ENCODE data around the gene PAX8. TPM values are rescaled to one million over a fixed set of nuclear protein-coding genes. Genes with fewer than 3 reads are reported as not detected.
"Not testable (repeated sequence)": the region's sequence is repeated elsewhere in the genome, so short reads cannot be mapped to it uniquely, and the experiment has no call there.

Gene PAX8
- polyA plus RNA-seq, 1 of the 3 experiments (the other 2 are of a cell fraction), result 0.23 TPM

DNA sequence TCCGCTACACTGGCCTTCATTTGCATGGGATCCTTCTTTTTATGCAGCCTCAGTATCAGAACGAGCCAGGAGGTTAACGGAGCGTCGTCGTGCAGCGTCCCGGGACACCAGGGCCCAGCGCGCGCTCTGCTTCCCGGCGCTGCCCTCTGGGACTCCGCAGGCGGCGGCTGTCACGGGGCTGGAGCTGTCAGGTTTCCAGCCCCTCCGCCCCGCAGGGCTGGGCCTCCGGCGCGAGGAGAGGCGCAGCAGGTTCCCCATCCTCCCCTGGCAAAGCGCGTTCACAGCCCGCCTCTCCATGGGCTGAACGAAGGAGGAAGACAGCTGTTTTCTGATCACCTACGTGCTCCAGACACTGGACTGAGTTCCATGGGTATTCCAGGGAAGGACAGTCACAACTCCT is 12.5 kb upstream of the PAX8 start:
- ChIA-PET POLR2A (no interaction called here), CTCF (interaction anchor here (0.8 kb wide), 1 partner anchor 358 kb away, joined by 4 read pairs; no protein-coding TSS in a partner anchor)
- TF ChIP-seq YY1 (IDR thresholded peaks at IDR 0.05; ENCODE audit: low read depth), result no peak
- TF ChIP-seq MXI1 (IDR thresholded peaks at IDR 0.05; ENCODE audit: low read depth, low read length), result no peak
- TF ChIP-seq, protein P1, sequence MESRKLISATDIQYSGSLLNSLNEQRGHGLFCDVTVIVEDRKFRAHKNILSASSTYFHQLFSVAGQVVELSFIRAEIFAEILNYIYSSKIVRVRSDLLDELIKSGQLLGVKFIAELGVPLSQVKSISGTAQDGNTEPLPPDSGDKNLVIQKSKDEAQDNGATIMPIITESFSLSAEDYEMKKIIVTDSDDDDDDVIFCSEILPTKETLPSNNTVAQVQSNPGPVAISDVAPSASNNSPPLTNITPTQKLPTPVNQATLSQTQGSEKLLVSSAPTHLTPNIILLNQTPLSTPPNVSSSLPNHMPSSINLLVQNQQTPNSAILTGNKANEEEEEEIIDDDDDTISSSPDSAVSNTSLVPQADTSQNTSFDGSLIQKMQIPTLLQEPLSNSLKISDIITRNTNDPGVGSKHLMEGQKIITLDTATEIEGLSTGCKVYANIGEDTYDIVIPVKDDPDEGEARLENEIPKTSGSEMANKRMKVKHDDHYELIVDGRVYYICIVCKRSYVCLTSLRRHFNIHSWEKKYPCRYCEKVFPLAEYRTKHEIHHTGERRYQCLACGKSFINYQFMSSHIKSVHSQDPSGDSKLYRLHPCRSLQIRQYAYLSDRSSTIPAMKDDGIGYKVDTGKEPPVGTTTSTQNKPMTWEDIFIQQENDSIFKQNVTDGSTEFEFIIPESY (IDR thresholded peaks at IDR 0.05; ENCODE audit: borderline replicate concordance, low read depth), result no peak
- no peak for TF ChIP-seq NFIC (IDR thresholded peaks at IDR 0.05; ENCODE audit: borderline replicate concordance)
- H4K20me1 ChIP-seq (ENCODE audit: insufficient read depth), result no peaks in the 10 kb centered on the region
- no peaks in the 10 kb centered on the region for H3K4me1 ChIP-seq (ENCODE audit: control insufficient read depth in 1 of 2, insufficient read depth in 2 of 2, low read depth in 1 of 2, low read length in 1 of 2)
- peaks cover 47% of the 10 kb centered on the region; the same call in 1 of the 2 replicates for H3K27me3 ChIP-seq (ENCODE audit: insufficient read depth)
- H3K9me2 ChIP-seq, result no peaks in the 10 kb centered on the region
- H3F3A ChIP-seq (replicated peaks; ENCODE audit: insufficient read depth), result no peaks in the 10 kb centered on the region
- H3K79me2 ChIP-seq (ENCODE audit: insufficient read depth), result no peaks in the 10 kb centered on the region
- no peak overlapping the region for H2AFZ ChIP-seq (ENCODE audit: low read depth)
- H3K9ac ChIP-seq, result no peak overlapping the region
- H3K27ac ChIP-seq (ENCODE audit: low read depth in 2 of 2, low read length in 1 of 2), result no peak overlapping the region
- H3K4me3 ChIP-seq (ENCODE audit: low read depth in 2 of 2, low read length in 1 of 2), result no peak overlapping the region
- no peaks in the 10 kb centered on the region for H3K36me3 ChIP-seq (replicated peaks in 1 of 2; ENCODE audit: control insufficient read depth in 1 of 2, insufficient read depth in 2 of 2, low read length in 1 of 2)
- no peaks in the 10 kb centered on the region for H3K9me3 ChIP-seq
- 40% methylated on average over 3 of the region's 28 CpGs for WGBS (ENCODE audit: low lambda C conversion rate)
- DNase-seq, result no peak
- H3K4me2 ChIP-seq, result no peak overlapping the region

DNA sequence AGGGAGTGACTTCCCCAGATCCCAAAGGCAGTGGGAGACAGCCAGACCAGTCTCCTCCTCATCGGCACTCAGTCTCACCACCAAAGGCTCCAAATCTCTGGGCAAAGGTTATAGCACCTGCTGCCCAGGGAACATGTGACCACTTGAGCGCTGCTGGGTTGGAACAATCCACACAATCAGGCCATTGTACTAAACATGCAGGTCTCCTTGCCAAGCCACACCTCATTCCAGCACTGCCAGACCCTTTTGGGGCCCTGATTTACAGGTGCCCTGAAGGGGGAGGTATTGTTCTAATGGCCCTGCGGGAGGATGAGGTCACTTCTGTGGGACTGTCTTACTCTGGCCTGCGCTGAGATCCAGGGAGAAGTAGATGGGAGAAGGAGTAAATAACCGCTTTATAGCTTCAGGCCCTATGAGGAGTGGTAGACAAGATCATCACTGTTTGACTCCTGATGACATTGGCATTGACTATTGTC is 10.0 kb upstream of the PAX8 start:
- CTCF ChIA-PET; H3K4me2 ChIP-seq; DNase-seq; H4K20me1 ChIP-seq (ENCODE audit: insufficient read depth); H3K36me3 ChIP-seq (replicated peaks in 1 of 2; ENCODE audit: control insufficient read depth in 1 of 2, insufficient read depth in 2 of 2, low read length in 1 of 2); POLR2A ChIA-PET; H3K9me3 ChIP-seq; H3K9ac ChIP-seq; H2AFZ ChIP-seq (ENCODE audit: low read depth); H3F3A ChIP-seq (replicated peaks; ENCODE audit: insufficient read depth); H3K9me2 ChIP-seq; H3K79me2 ChIP-seq (ENCODE audit: insufficient read depth); H3K4me3 ChIP-seq (ENCODE audit: low read depth in 2 of 2, low read length in 1 of 2); H3K27ac ChIP-seq (ENCODE audit: low read depth in 2 of 2, low read length in 1 of 2): not testable (repeated sequence)
- H3K4me1 ChIP-seq (ENCODE audit: control insufficient read depth in 1 of 2, insufficient read depth in 2 of 2, low read depth in 1 of 2, low read length in 1 of 2), result peaks cover 0 to 16% of the 10 kb centered on the region in 2 experiments; a peak in 2 of 4 replicates
- 36% methylated on average over 4 of the region's 5 CpGs for WGBS (ENCODE audit: low lambda C conversion rate)
- peaks cover 38% of the 10 kb centered on the region; the same call in 1 of the 2 replicates for H3K27me3 ChIP-seq (ENCODE audit: insufficient read depth)

DNA sequence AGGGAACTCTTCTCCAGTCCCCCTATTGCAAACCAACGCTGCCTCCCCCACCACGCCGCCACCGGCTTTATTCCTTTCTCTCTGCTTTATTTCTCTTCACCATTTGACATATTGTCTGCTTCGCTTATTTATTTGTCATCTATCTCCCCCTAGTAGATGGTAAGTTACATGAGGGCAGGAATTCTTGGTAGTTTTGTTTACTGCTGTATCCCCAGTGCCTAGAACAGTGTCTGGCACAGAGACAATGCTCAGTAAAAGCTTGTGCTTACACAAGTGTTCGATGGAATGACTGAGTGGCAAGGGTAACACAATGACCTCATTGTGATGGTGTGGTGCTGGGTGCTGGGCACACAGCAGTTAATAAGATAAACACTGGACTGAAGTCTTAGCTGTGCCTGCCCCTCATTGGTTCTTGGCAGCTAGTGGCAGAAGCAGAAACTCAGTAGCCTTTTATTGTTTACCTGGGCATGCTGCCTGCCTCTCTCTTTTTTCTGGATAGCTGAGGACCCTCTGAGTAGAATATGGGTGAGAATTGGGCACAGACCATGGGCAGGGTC is 9.5 kb upstream of the PAX8 start:
- H3K36me3 ChIP-seq (replicated peaks in 1 of 2; ENCODE audit: control insufficient read depth in 1 of 2, insufficient read depth in 2 of 2, low read length in 1 of 2); H3K9ac ChIP-seq; H4K20me1 ChIP-seq (ENCODE audit: insufficient read depth); H3K9me2 ChIP-seq; POLR2A ChIA-PET; H3K27ac ChIP-seq (ENCODE audit: low read depth in 2 of 2, low read length in 1 of 2); H3K4me2 ChIP-seq; H3F3A ChIP-seq (replicated peaks; ENCODE audit: insufficient read depth); H3K4me3 ChIP-seq (ENCODE audit: low read depth in 2 of 2, low read length in 1 of 2); H3K79me2 ChIP-seq (ENCODE audit: insufficient read depth); DNase-seq; CTCF ChIA-PET; H2AFZ ChIP-seq (ENCODE audit: low read depth); H3K9me3 ChIP-seq: not testable (repeated sequence)
- Histone ChIP-seq H3K27me3 (ENCODE audit: insufficient read depth) (peaks cover 33% of the 10 kb centered on the region; the same call in 1 of the 2 replicates), H3K4me1 (ENCODE audit: control insufficient read depth in 1 of 2, insufficient read depth in 2 of 2, low read depth in 1 of 2, low read length in 1 of 2) (peaks cover 0 to 21% of the 10 kb centered on the region in 2 experiments; a peak in 3 of 4 replicates)
- 11% methylated on average over 4 of the region's 6 CpGs for WGBS (ENCODE audit: low lambda C conversion rate)
